SK-N-SH treated with all-trans-retinoic acid at 6 μM for 48 hours (cell line): ENCODE results near the gene NPBWR2.

Experiments used
- ATAC-seq: fragments of 200-7000 bp; cut with Tn5 transposase; 3 replicates; pipeline ENCODE4 v1.9.1; 2020; ENCODE audit warnings: mild to moderate bottlenecking, moderate library complexity
- ARNTL ChIP-seq: fragments of 450-650 bp; formaldehyde crosslinking; IDR thresholded peaks from 2 replicates; pipeline ENCODE4 v1.5.0; 2020; ENCODE audit warnings: low read depth, mild to moderate bottlenecking, moderate library complexity, borderline replicate concordance
- CREB5 ChIP-seq: fragments of 250-450 bp; sonication (Bioruptor Pico); IDR thresholded peaks from 2 replicates; pipeline ENCODE4 v1.5.1; 2020; ENCODE audit warnings: low read depth, mild to moderate bottlenecking, moderate library complexity
- CSDC2 ChIP-seq: fragments of 250-450 bp; sonication (Bioruptor Pico); IDR thresholded peaks from 2 replicates; pipeline ENCODE4 v1.5.0; 2020; ENCODE audit warnings: mild to moderate bottlenecking, moderate library complexity
- CSRNP3 ChIP-seq: fragments of 250-450 bp; sonication (Bioruptor Pico); IDR thresholded peaks from 2 replicates; pipeline ENCODE4 v1.5.1; 2021; ENCODE audit warnings: mild to moderate bottlenecking, moderate library complexity
- ESRRG ChIP-seq: fragments of 250-450 bp; sonication (Bioruptor Pico); IDR thresholded peaks from 2 replicates; pipeline ENCODE4 v1.6.1; 2021; ENCODE audit warnings: mild to moderate bottlenecking
- GLIS3 ChIP-seq: fragments of 250-450 bp; sonication (Bioruptor Pico); IDR thresholded peaks from 2 replicates; pipeline ENCODE4 v1.5.0; 2020; ENCODE audit warnings: mild to moderate bottlenecking, moderate library complexity
- ISL1 ChIP-seq: fragments of 250-450 bp; sonication (Bioruptor Pico); IDR thresholded peaks from 2 replicates; pipeline ENCODE4 v2.1.2; 2022; ENCODE audit warnings: mild to moderate bottlenecking, moderate library complexity
- OSR1 ChIP-seq: fragments of 250-450 bp; sonication (Bioruptor Pico); IDR thresholded peaks from 2 replicates; pipeline ENCODE4 v1.8.0; 2022; ENCODE audit warnings: moderate library complexity, mild to moderate bottlenecking, inconsistent platforms
- PATZ1 ChIP-seq: fragments of 250-450 bp; sonication (Bioruptor Pico); IDR thresholded peaks from 2 replicates; pipeline ENCODE4 v1.8.0; 2020; ENCODE audit warnings: mild to moderate bottlenecking, moderate library complexity, borderline replicate concordance
- POU6F1 ChIP-seq: fragments of 250-450 bp; sonication (Bioruptor Pico); IDR thresholded peaks from 2 replicates; pipeline ENCODE4 v1.8.0; 2021; ENCODE audit warnings: low read depth, mild to moderate bottlenecking, moderate library complexity, borderline replicate concordance
- PPARA ChIP-seq: fragments of 250-450 bp; sonication (Bioruptor Pico); IDR thresholded peaks from 2 replicates; pipeline ENCODE4 v1.5.0; 2020; ENCODE audit warnings: mild to moderate bottlenecking, borderline replicate concordance
- SNAI2 ChIP-seq: fragments of 250-450 bp; sonication (Bioruptor Pico); IDR thresholded peaks from 2 replicates; pipeline ENCODE4 v1.5.0; 2020; ENCODE audit warnings: mild to moderate bottlenecking, moderate library complexity
- TOX ChIP-seq: fragments of 250-450 bp; sonication (Bioruptor Pico); IDR thresholded peaks from 2 replicates; pipeline ENCODE4 v1.8.0; 2021; ENCODE audit warnings: mild to moderate bottlenecking, moderate library complexity, borderline replicate concordance
- TSHZ2 ChIP-seq: fragments of 250-450 bp; sonication (Bioruptor Pico); IDR thresholded peaks from 2 replicates; pipeline ENCODE4 v1.5.0; 2020; ENCODE audit warnings: mild to moderate bottlenecking, moderate library complexity
- ZC3H10 ChIP-seq: fragments of 250-450 bp; sonication (Bioruptor Pico); IDR thresholded peaks from 2 replicates; pipeline ENCODE4 v1.5.1; 2021; ENCODE audit warnings: mild to moderate bottlenecking, moderate library complexity
- ZNF565 ChIP-seq: fragments of 450-650 bp; formaldehyde crosslinking; conservative IDR thresholded peaks from 2 replicates; pipeline ENCODE4 v1.5.0; 2020; ENCODE audit warnings: low read depth, mild to moderate bottlenecking, moderate library complexity
- ZNF70 ChIP-seq: fragments of 450-650 bp; formaldehyde crosslinking; IDR thresholded peaks from 2 replicates; pipeline ENCODE4 v1.5.0; 2020; ENCODE audit warnings: mild to moderate bottlenecking, moderate library complexity
- ZNF8 ChIP-seq: fragments of 450-650 bp; formaldehyde crosslinking; IDR thresholded peaks from 2 replicates; pipeline ENCODE4 v1.5.0; 2020; ENCODE audit warnings: mild to moderate bottlenecking, moderate library complexity

NPBWR2 gene

GRCh38 chr20:64081624-64081964, 25.8 kb downstream of the NPBWR2 start:
- no peak for ATAC-seq
- TF ChIP-seq ISL1 = no peak
- no peak for TF ChIP-seq CSDC2 (CRISPR knock-in tag)
- TF ChIP-seq ESRRG (CRISPR knock-in tag) = no peak
- TF ChIP-seq SNAI2 = no peak
- TF ChIP-seq GLIS3 = no peak
- TF ChIP-seq PATZ1 (CRISPR knock-in tag) = no peak
- TF ChIP-seq OSR1 (CRISPR knock-in tag) = no peak
- no peak for TF ChIP-seq TSHZ2 (CRISPR knock-in tag)
- TF ChIP-seq CREB5 (CRISPR knock-in tag) = no peak
- no peak for TF ChIP-seq TOX
- TF ChIP-seq ZNF70 (CRISPR knock-in tag) = no peak

- TF ChIP-seq ISL1 = no peak
- no peak for TF ChIP-seq POU6F1 (CRISPR knock-in tag)
- no peak for TF ChIP-seq ESRRG (CRISPR knock-in tag)
- TF ChIP-seq PPARA (CRISPR knock-in tag) = no peak
- TF ChIP-seq CSDC2 (CRISPR knock-in tag) = no peak
- TF ChIP-seq PATZ1 (CRISPR knock-in tag) = no peak
- TF ChIP-seq ZNF8 = no peak
- TF ChIP-seq SNAI2 = no peak
- no peak for TF ChIP-seq TOX
- TF ChIP-seq CSRNP3 = no peak
- no peak for TF ChIP-seq ZC3H10
- TF ChIP-seq GLIS3 = no peak
- no peak for TF ChIP-seq ZNF565
- TF ChIP-seq TSHZ2 (CRISPR knock-in tag) = no peak
- no peak for TF ChIP-seq ARNTL (CRISPR knock-in tag)
- ATAC-seq = 0 out of 3 replicates have a peak, but pooled peaks have one; percentile 1
Observed at GRCh38 chr20:64080813-64081623, 26.3 kb downstream of the NPBWR2 start.
